Measurements from ENCODE around the gene APOL4.
"Not testable (repeated sequence)": the region's sequence is repeated elsewhere in the genome, so short reads cannot be mapped to it uniquely, and the experiment has no call there.

Gene APOL4

DNA sequence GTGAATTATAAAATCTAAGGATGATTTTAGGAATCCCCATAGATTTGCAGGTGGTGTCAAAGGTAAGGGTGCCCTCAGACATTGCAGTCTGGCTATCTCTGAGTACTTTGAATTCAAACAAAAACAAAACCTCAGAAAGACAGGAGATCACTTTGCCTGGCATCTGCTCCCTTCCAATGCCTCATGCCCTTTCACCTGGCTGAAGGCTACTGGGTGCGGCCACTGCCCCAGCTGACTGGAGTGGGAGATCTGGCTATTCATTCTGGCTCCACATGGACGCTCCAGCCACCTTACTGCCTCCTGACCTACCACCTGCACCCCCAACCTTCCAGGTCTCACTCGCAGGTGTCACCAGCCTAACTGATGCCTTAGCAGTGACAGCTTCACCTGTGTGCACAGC, 28.0 kb upstream of the APOL4 start:
- DNase-seq, result not testable (repeated sequence)

DNA sequence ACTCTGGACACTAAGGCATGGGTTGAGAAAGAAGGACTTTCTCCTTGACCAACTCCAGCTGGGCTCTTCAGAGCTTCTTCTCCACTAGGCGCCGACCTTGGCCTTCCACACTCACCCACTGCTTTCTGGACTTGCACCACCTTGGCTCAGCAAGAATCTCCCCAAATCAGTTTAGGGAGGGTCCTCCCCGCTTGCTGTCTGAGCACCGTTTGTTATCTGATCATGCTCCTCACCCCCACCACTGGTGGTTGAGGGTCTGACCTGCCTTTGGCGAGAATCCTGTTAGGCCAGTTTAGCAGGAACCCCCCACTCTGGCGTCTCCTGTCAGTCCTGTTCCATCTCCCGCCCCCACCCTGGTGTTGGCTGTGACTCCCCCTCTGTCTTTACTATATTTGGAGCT, 27.3 kb upstream of the APOL4 start:
- no peak for DNase-seq

DNA sequence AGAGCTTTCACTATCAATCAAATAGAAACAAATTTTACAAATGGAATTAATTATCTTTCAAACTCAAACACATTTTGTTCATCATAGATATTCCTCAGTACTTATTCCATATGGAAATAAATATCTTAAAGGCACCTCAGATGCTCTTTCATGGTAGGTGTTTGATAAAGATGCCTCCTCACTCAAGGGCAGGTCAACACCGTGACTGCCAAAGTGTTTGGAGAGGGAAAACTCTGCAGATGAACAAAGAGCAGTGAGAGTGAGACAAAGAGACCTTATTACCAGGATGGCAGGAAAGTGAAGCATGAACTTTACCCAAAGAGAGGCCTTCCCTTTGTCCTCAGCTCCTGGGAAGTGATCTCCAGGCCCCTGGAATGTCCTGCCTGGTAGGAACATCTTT, 26.8 kb upstream of the APOL4 start:
- DNase-seq, result not testable (repeated sequence)

GRCh38 chr22:36227806-36228205, 26.2 kb upstream of the APOL4 start:
- no peak for DNase-seq

GRCh38 chr22:36227396-36227795, 25.8 kb upstream of the APOL4 start:
- DNase-seq, result no peak

DNA sequence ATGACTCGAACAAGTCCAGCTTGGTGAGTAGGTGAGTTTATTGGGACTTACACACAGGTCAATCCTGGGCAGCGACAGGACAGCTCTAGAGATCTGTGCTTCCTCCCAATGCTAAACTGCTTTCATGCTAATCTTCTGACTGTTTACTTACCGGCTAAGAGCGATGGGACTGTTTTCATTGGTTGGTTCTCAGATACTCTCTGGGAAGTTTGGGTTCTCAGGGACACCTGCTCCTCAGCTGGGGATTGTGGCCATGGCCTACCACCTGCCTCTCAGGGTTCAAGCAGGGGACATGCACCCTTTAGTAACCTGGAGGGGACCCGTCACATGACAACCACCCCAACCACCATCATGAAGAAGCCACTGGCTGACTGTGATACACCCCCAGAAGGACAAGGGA, 24.6 kb upstream of the APOL4 start:
- no peak for DNase-seq

DNA sequence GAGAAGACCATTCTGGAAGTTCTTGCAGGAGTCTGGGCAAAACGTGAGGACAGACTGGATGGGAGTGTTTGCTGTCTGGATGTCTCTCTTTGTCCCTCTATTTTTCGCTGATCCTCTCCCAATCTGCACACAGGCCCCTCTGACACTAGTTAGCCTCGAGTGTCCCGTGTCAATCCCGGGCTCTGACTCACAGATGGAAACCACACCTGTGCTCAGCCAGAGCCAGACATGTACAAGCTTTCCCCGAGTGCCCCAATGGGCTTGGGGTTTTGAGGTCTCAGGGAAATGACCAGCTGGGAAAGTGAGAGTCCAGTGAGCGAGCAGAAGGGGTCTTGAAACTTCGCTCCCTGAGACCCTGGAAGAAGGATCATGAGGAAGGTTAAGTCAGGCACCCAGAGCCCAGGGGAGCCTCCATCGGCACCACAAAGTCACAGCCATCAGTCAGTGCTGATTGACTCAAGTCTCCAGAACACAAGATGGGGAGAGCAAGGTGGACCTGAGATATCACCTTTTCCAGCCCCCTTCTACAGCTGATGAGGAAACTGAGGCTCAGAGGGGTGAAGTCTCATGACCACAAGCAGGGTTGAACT, 23.8 kb upstream of the APOL4 start:
- DNase-seq, result no peak

- DNase-seq, result no peak
Measured at GRCh38 chr22:36224245-36224644, 22.6 kb upstream of the APOL4 start.

- no peak for DNase-seq
Measured at GRCh38 chr22:36223504-36223903, 21.9 kb upstream of the APOL4 start.

DNA sequence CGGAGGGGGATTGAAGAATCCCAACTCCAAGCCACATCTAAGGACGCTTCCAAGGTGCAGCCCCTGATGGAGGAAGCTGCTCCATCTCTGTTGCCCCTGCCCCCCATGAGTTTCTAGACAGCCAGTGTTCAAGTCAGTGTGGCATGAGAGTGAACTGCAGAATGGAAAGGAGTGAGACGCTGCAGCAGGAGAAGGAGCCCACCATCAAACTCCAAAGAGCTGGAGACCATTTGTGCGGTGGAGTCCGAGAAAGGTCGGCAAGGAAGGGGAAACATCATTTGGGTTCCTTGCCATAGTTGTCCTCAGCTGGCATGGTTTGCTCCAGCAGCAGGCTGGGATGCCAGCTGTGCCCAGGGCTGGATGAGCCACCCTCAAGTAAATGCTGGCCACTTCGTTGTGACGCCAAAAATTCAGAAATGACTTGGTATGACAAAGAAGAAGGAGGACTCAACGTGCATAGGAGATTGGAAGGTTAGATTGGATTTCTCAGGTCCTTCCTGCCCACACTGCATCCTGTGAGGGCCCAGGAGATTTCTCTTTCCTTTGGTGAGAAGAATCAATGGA, 21.4 kb upstream of the APOL4 start:
- DNase-seq, result no peak

- no peak for DNase-seq
Measured at GRCh38 chr22:36221799-36222751, 20.5 kb upstream of the APOL4 start.

DNA sequence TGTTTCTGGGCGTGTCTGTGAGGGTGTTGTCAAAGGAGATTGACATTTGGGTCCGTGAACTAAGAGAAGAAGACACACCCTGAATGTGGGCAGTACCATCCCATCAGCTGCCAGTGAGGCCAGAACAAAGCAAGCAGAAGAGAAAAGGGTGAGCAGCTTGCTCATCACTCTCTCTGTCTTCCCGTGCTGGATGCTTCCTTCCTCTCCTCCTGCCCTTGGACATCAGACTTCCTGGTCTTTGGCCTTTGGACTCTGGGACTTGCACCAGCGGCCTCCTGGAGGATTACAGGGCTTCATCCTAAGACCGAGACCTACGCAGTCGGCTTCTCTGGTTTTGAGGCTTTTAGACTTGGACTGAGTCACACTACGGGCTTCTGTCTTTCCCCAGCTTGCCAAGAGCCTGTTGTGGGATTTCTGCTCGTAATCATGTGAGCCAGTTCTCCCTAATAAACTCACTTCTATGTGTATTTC, 18.9 kb upstream of the APOL4 start:
- no peak for DNase-seq

DNA sequence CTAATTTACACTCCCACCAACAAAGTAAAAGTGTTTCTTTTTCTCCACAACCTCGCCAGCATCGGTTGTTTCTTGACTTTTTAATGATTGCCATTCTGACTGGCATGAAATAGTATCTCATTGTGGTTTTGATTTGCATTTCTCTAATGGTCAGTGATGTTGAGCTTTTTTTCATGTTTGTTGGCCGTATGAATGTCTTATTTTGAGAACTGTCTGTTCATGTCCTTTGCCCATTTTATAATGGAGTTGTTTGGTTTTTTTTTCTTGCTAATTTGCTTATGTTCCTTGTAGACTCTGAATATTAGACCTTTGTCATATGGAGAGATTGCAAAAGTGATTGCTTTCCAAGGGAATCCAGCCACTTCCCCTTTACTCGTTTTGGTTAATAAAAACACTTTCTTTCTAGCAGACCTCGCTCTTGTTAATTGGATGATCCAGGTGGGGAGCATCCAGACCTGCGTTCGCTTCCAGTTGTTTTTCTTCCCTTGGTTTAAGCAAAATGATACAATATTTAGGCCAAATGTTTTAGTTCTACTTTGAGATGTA, 17.1 kb upstream of the APOL4 start:
- DNase-seq, result no peak

DNA sequence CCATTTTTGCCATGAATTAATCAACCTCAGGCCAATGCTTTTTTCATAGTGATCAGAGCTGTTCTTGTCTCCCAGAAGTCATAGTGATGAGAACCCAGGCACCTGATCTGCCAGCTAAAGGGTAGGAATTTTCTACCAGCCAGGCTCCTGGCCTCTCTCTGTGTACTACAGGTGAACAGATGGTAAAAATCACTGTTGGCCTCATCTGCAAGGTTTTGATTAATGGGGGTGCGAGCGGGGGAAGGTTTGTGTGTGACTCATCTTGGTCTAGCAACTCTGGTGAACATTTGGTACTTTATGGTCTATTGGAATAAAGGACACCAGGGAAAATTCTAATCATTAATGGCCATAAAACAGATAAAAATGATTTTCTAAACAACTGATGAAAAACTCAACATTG, 14.4 kb upstream of the APOL4 start:
- no peak for DNase-seq

DNA sequence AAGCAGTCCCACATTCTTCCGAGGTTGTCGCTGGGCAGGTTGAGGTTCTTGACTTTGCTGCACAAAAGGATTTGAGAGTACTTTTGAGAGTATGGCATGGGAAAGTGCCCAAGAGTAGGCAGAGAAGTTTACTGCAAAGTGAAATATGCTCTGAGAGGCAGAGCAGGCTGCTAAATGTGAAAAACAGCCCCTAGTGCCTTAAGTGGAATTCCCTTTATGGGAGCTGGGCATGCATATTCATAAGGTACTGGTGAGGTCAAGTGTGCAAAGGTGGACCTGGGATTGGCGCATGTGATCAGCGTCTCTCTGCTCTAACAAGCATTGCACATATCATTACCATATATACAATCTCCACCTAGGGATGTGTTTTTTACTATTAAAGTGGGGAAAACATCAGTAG, 12.0 kb upstream of the APOL4 start:
- no peak for DNase-seq

DNA sequence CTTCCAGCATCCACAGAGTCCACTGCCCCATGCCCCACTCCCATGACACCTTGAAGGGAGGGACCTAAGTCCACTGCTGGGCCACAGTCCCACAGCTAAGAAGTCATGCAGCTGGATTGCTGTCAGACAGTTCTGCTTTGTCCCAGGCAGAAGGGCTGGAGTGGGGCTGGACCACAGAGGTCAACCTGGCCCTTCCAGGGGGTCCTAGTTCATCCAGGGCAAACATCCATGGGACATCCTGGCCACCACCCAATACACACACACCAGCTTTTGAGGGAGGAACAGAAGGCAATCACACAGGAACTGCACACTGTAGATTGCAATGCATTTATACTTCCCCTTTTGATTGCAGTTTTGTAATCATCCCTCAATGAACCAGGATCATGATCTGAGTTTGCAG, 11.3 kb upstream of the APOL4 start:
- DNase-seq, result no peak

DNA sequence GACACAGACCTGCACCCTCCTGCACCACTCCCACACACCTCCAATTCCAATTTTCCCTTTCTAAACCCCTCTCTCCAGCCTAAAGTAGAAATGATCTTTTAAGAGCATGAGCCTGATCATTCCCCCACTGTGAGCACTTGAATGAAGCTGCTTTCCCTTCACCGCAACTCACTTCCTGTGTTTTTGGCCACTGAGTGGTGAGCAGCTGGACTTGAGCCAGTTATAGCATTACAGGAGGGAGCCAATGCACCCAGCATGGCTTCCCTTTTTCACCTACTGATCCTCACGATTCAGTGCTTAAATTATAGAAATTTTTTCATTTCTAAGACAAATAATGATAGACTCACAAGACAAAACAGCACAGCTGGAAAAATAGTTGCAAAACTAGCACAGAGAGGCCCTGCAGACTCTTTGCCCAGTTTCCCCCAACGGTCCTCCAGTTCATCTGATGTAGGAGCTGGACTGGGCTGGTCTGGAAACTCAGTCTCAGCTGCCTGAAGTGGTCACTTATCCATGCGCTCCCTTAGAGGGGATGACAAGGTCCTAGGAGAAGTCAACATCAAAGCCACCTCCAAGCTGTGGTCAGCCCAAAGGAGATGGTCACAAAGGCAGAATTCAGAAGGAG, 9.7 kb upstream of the APOL4 start:
- no peak for DNase-seq

GRCh38 chr22:36210224-36210623, 8.6 kb upstream of the APOL4 start:
- DNase-seq, result no peak

GRCh38 chr22:36209488-36209908, 7.9 kb upstream of the APOL4 start:
- not testable (repeated sequence) for DNase-seq

- no peak for DNase-seq
Measured at GRCh38 chr22:36208914-36209313, 7.3 kb upstream of the APOL4 start.

- DNase-seq, result no peak
Measured at GRCh38 chr22:36208162-36208765, 6.7 kb upstream of the APOL4 start.

GRCh38 chr22:36206255-36206654, 4.6 kb upstream of the APOL4 start:
- DNase-seq, result no peak

DNA sequence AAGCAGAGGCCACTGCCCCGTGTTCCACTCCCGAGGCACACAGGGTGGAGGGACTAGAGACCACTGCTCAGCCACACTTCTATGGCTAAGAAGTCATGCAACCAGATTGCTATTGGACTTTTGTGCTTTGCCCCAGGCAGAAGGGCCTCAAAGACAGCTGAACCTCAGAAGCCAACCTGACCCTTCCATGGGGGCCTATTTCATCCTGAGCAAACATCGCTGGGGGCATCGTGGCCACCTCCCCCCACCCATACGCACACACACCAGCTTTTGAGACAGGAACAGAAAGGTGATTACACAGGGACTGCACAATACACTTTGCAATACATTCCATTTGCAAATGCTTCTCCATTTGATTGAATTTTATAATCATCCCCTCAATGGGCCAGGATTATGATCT, 4.0 kb upstream of the APOL4 start:
- DNase-seq, result not testable (repeated sequence)

All from activated gamma-delta T cell (primary cell).